ENCODE measurements around the gene SCFD2. TPM values are rescaled to one million over a fixed set of nuclear protein-coding genes. Genes with fewer than 3 reads are reported as not detected.

Gene SCFD2
- total and polyA plus RNA-seq, 10 of the 15 experiments (the other 5 are each of a cell fraction or from before 2014, with no cell fraction given), result 4.8 to 37.6 (median 24.9) TPM

- ChIA-PET RAD21 (ENCODE audit: unreplicated experiment) (interaction anchor here (0.6 to 2.2 kb wide), 14 partner anchors 11 to 1218 kb away, joined by 3 to 9 read pairs (median 3); no protein-coding TSS in a partner anchor), POLR2A (interaction anchor here (1.1 kb wide), 1 partner anchor 350 kb away, joined by 3 read pairs; no protein-coding TSS in a partner anchor), CTCF (interaction anchor here (0.6 to 3.8 kb wide), 27 partner anchors 9 to 1218 kb away, joined by 3 to 15 read pairs (median 4); no protein-coding TSS in a partner anchor), SMC1A (ENCODE audit: uncharacterized antibody, unreplicated experiment) (interaction anchor here (0.9 to 2.8 kb wide), 15 partner anchors 8 to 1218 kb away, joined by 3 to 13 read pairs (median 5); no protein-coding TSS in a partner anchor)
- in situ Hi-C loops (cut with MboI) (loop anchor here (10.0 kb wide), 1 partner anchor 1209 kb away; the partner anchor contains the start of gene PDGFRA), intact Hi-C loops (cut with micrococcal nuclease; ENCODE audit: unreplicated experiment) (loop anchor here (2.0 to 10.0 kb wide), 7 partner anchors 157 to 1217 kb away; no protein-coding TSS in a partner anchor)
- TF ChIP-seq CTCF (IDR thresholded peaks at IDR 0.05 in 2 of 3, conservative IDR thresholded peaks at IDR 0.05 in 1 of 3; ENCODE audit: control insufficient read depth in 2 of 3, extremely low read depth in 1 of 3, insufficient read depth in 1 of 3, low read depth in 3 of 3, low read length in 3 of 3), result peak; percentile 47 to 67 (median 55)
- peak; percentile 70 for TF ChIP-seq SMC3 (IDR thresholded peaks at IDR 0.05; ENCODE audit: borderline replicate concordance, low read length)
- TF ChIP-seq CHD2 (IDR thresholded peaks at IDR 0.05; ENCODE audit: borderline replicate concordance, low read depth, low read length), result no peak
- TF ChIP-seq RAD21 (IDR thresholded peaks at IDR 0.05; ENCODE audit: insufficient read depth, low read depth, low read length), result peak; percentile 83
- TF ChIP-seq SRF (IDR thresholded peaks at IDR 0.05; ENCODE audit: low read depth in 2 of 2, low read length in 2 of 2), result no peak
- TF ChIP-seq POLR2AphosphoS2 (IDR thresholded peaks at IDR 0.05; ENCODE audit: low read depth, low read length), result no peak
- Histone ChIP-seq H2AFZ (ENCODE audit: control insufficient read depth, low read depth, low read length) (no peak overlapping the region), H3K4me2 (ENCODE audit: control insufficient read depth, insufficient read depth) (no peak overlapping the region), H3K79me2 (ENCODE audit: control insufficient read depth, insufficient read depth, low read length) (no peaks in the 10 kb centered on the region), H4K20me1 (ENCODE audit: control insufficient read depth, insufficient read depth) (no peaks in the 10 kb centered on the region), H3K36me3 (ENCODE audit: control insufficient read depth in 2 of 2, insufficient read depth in 2 of 2, low read length in 1 of 2) (no peaks in the 10 kb centered on the region), H3K9ac (ENCODE audit: control insufficient read depth, insufficient read depth, low read length) (no peak overlapping the region), H3K4me3 (no peak overlapping the region), H3K4me1 (ENCODE audit: control insufficient read depth, insufficient read depth, low read length) (peaks cover 8% of the 10 kb centered on the region; the same call in 1 of the 2 replicates), H3K27me3 (replicated peaks in 1 of 2; ENCODE audit: control insufficient read depth in 2 of 2, insufficient read depth in 2 of 2, low read length in 1 of 2) (no peaks in the 10 kb centered on the region), H3K27ac (ENCODE audit: control insufficient read depth, insufficient read depth) (no peak overlapping the region), H3K9me3 (replicated peaks; ENCODE audit: control insufficient read depth, insufficient read depth, low read length) (no peaks in the 10 kb centered on the region)
- FAIRE-seq, result no peak
- 0 out of 3 replicates have a peak, but pooled peaks have one; percentile 25 for ATAC-seq
- WGBS (ENCODE audit: insufficient coverage, insufficient replicate concordance, low lambda C conversion rate, missing lambda C conversion rate), result 11% methylated on average over 5 of the region's 5 CpGs
- no TSS peak for BruUV-seq (replicated peaks)
- no peak for DNase-seq (ENCODE audit: low read depth, low spot score)
Measured at GRCh38 chr4:53015681-53016080, 350.2 kb downstream of the SCFD2 start.
